Muscle layer of colon (tissue), 2 donors: ENCODE measurements around the gene ELOVL7.
"Not testable (repeated sequence)": the region's sequence is repeated elsewhere in the genome, so short reads cannot be mapped to it uniquely, and the experiment has no call there.

Source experiments
- H3K27ac ChIP-seq: one replicate; pipeline ENCODE4 v1.7.0; 2013; ENCODE audit warnings: low read depth, mild to moderate bottlenecking, low read length, moderate library complexity
- H3K27me3 ChIP-seq, 2 donors: one replicate each; pipeline ENCODE4 v1.7.0; 2013; ENCODE audit warnings: low read length in 2 of 2, mild to moderate bottlenecking in 2 of 2; ENCODE audit not compliant: insufficient read depth in 2 of 2, control insufficient read depth in 1 of 2
- H3K36me3 ChIP-seq: one replicate; pipeline ENCODE4 v1.7.0; 2013; ENCODE audit warnings: mild to moderate bottlenecking, low read length; ENCODE audit not compliant: insufficient read depth
- H3K4me1 ChIP-seq: one replicate; pipeline ENCODE4 v1.7.0; 2013; ENCODE audit warnings: mild to moderate bottlenecking, low read length; ENCODE audit not compliant: insufficient read depth
- H3K4me3 ChIP-seq, 2 donors: one replicate each; pipeline ENCODE4 v1.7.0; 2013; ENCODE audit warnings: low read length in 2 of 2, low read depth in 1 of 2, mild to moderate bottlenecking in 1 of 2, moderate library complexity in 1 of 2
- H3K9ac ChIP-seq: one replicate; pipeline ENCODE4 v1.7.0; 2013; ENCODE audit warnings: low read length
- H3K9me3 ChIP-seq: one replicate; pipeline ENCODE4 v1.7.0; 2013; ENCODE audit warnings: mild to moderate bottlenecking, low read length
- donor health status: abdominal sarcoma.
- donor health status: Adenocarcinoma of cecum.

The ELOVL7 gene

GRCh38 chr5:60829490-60830266, 14.4 kb downstream of the ELOVL7 start:
- H3K36me3 ChIP-seq = no peaks in the 10 kb centered on the region
- no peaks in the 10 kb centered on the region for H3K9me3 ChIP-seq
- H3K27me3 ChIP-seq = no peaks in the 10 kb centered on the region
- no peaks in the 10 kb centered on the region for H3K4me1 ChIP-seq
- no peak overlapping the region for H3K4me3 ChIP-seq
- H3K9ac ChIP-seq = no peak overlapping the region
- H3K27ac ChIP-seq = no peak overlapping the region

- no peak overlapping the region for H3K4me3 ChIP-seq
- no peaks in the 10 kb centered on the region for H3K9me3 ChIP-seq
- no peaks in the 10 kb centered on the region for H3K27me3 ChIP-seq
- no peak overlapping the region for H3K27ac ChIP-seq
- H3K4me1 ChIP-seq = no peaks in the 10 kb centered on the region
- no peaks in the 10 kb centered on the region for H3K36me3 ChIP-seq
- H3K9ac ChIP-seq = no peak overlapping the region
Measured at GRCh38 chr5:60827201-60827600, 16.9 kb downstream of the ELOVL7 start.

- no peak overlapping the region for H3K27ac ChIP-seq
- H3K36me3 ChIP-seq = no peaks in the 10 kb centered on the region
- no peak overlapping the region for H3K4me3 ChIP-seq
- no peaks in the 10 kb centered on the region for H3K27me3 ChIP-seq
- H3K9me3 ChIP-seq = no peaks in the 10 kb centered on the region
- H3K9ac ChIP-seq = no peak overlapping the region
- no peaks in the 10 kb centered on the region for H3K4me1 ChIP-seq
Measured at GRCh38 chr5:60826653-60827052, 17.4 kb downstream of the ELOVL7 start.

GRCh38 chr5:60823574-60823973, 20.5 kb downstream of the ELOVL7 start:
- H3K9ac ChIP-seq = no peak overlapping the region
- H3K27me3 ChIP-seq = no peaks in the 10 kb centered on the region

GRCh38 chr5:60822285-60822556, 21.8 kb downstream of the ELOVL7 start:
- H3K27me3 ChIP-seq = no peaks in the 10 kb centered on the region
- no peak overlapping the region for H3K4me3 ChIP-seq
- H3K9me3 ChIP-seq = no peaks in the 10 kb centered on the region
- no peak overlapping the region for H3K27ac ChIP-seq
- H3K9ac ChIP-seq = no peak overlapping the region
- no peaks in the 10 kb centered on the region for H3K4me1 ChIP-seq
- H3K36me3 ChIP-seq = no peaks in the 10 kb centered on the region

More at GRCh38 chr5:60823574-60823973, 20.5 kb downstream of the ELOVL7 start:
- H3K4me3 ChIP-seq = no peak overlapping the region
- H3K27ac ChIP-seq = no peak overlapping the region
- no peaks in the 10 kb centered on the region for H3K9me3 ChIP-seq
- no peaks in the 10 kb centered on the region for H3K4me1 ChIP-seq
- no peaks in the 10 kb centered on the region for H3K36me3 ChIP-seq

- H3K4me1 ChIP-seq = no peaks in the 10 kb centered on the region
- no peaks in the 10 kb centered on the region for H3K9me3 ChIP-seq
- no peak overlapping the region for H3K9ac ChIP-seq
- no peak overlapping the region for H3K27ac ChIP-seq
- H3K27me3 ChIP-seq = no peaks in the 10 kb centered on the region
- H3K4me3 ChIP-seq = no peak overlapping the region
- H3K36me3 ChIP-seq = no peaks in the 10 kb centered on the region
Measured at GRCh38 chr5:60821488-60822284, 22.4 kb downstream of the ELOVL7 start.

- Histone ChIP-seq H3K4me3 (no peak overlapping the region), H3K4me1 (no peaks in the 10 kb centered on the region), H3K27ac (no peak overlapping the region), H3K27me3 (no peaks in the 10 kb centered on the region), H3K9me3 (no peaks in the 10 kb centered on the region), H3K9ac (no peak overlapping the region), H3K36me3 (no peaks in the 10 kb centered on the region)
Measured at GRCh38 chr5:60820593-60821487, 23.2 kb downstream of the ELOVL7 start.

- H3K9me3 ChIP-seq, H3K4me3 ChIP-seq, H3K36me3 ChIP-seq, H3K9ac ChIP-seq, H3K27me3 ChIP-seq, H3K4me1 ChIP-seq, H3K27ac ChIP-seq: not testable (repeated sequence)
Measured at GRCh38 chr5:60816138-60816537, 27.9 kb downstream of the ELOVL7 start.

- no peaks in the 10 kb centered on the region for H3K36me3 ChIP-seq
- no peak overlapping the region for H3K9ac ChIP-seq
- no peak overlapping the region for H3K27ac ChIP-seq
- H3K4me1 ChIP-seq = no peaks in the 10 kb centered on the region
- H3K4me3 ChIP-seq = no peak overlapping the region
- no peaks in the 10 kb centered on the region for H3K9me3 ChIP-seq
- H3K27me3 ChIP-seq = no peaks in the 10 kb centered on the region
Measured at GRCh38 chr5:60814498-60814897, 29.6 kb downstream of the ELOVL7 start.

- Histone ChIP-seq H3K4me3 (no peak overlapping the region), H3K36me3 (no peaks in the 10 kb centered on the region), H3K4me1 (no peaks in the 10 kb centered on the region), H3K9ac (no peak overlapping the region), H3K27me3 (no peaks in the 10 kb centered on the region), H3K27ac (no peak overlapping the region), H3K9me3 (no peaks in the 10 kb centered on the region)
Measured at GRCh38 chr5:60812426-60812825, 31.6 kb downstream of the ELOVL7 start.

- no peaks in the 10 kb centered on the region for H3K27me3 ChIP-seq
- no peaks in the 10 kb centered on the region for H3K4me1 ChIP-seq
- no peaks in the 10 kb centered on the region for H3K9me3 ChIP-seq
- H3K36me3 ChIP-seq = no peaks in the 10 kb centered on the region
- H3K27ac ChIP-seq = no peak overlapping the region
- no peak overlapping the region for H3K4me3 ChIP-seq
- H3K9ac ChIP-seq = no peak overlapping the region
Measured at GRCh38 chr5:60811105-60811504, 33.0 kb downstream of the ELOVL7 start.
